Activated CD4-positive, alpha-beta T cell treated with anti-CD3 and anti-CD28 coated beads, Interleukin-2, Interleukin-6, amounts not matched to agents 100 ng/mL and 50 ng/mL, durations not matched to agents 16 hours and 8 hours (primary cell): ENCODE data around the gene REV3L.
"Not testable (repeated sequence)": the region's sequence is repeated elsewhere in the genome, so short reads cannot be mapped to it uniquely, and the experiment has no call there.

Experiments used
- DNase-seq: peaks from one replicate; pipeline ENCODE4 v3.0.0-alpha.2; 2020

REV3L gene

GRCh38 chr6:111494951-111495635 lies 12.1 kb upstream of the REV3L start:
- no peak for DNase-seq

GRCh38 chr6:111492499-111492898 lies 9.5 kb upstream of the REV3L start:
- no peak for DNase-seq

- DNase-seq = no peak
Observed at GRCh38 chr6:111490067-111490466, 7.0 kb upstream of the REV3L start.

DNA sequence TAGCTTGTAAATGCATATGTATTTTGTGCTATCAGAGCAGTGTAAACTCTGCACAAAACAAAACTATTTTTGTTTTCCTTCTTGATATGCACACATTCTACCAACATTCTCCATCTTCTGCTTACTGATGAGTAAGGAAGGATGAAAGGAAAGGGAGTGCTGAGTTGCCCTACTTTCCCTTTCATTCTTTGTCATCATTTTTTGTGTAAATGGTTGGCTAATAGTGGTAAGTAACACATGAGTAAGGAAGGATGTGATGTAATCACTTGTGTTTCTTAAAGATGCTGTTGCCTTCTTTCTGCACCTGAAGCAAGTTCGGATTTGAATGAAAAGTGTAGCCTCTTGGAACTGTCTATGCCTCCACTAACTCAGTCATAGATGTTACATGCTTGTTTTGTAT lies 4.6 kb upstream of the REV3L start:
- peak; percentile 86 for DNase-seq

DNA sequence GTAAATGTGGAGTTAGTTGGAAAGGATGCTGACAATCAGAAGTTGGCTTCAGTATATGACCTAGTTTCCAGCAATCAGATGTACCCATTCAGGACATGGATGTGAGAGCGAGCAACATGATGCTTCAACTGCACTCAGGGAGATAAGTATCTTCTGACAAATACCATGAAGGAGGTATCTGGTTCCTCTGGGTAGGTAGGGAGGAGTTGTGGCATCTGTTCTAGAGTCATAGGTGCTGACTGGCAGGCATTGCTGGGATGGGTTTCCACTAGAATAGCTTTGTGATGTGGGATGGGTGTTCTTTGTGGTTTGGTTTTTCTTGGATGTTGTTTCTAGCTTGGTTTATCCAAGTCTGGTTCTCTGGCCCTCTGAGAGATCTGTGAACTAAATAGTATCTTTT lies 3.9 kb upstream of the REV3L start:
- DNase-seq = peak; percentile 63

DNA sequence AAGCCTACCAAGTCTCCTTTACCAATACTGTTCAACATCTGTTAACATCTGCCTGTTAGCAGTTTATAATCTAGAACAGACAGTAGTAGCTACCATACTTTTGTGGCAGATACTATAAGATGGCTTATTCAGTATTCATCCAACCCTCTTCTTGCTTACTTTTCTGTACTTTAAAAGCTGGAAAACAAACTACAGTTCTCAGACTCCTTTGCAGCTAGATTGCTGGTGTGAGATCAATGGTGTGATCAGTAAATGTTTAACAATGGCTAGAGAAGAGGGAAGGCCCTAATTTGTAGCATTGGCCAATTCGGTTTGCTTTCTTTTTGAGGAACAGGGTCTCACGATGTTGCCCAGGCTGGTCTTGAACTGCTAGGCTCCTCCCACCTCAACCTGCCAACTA lies 3.5 kb upstream of the REV3L start:
- no peak for DNase-seq

GRCh38 chr6:111485342-111485741 lies 2.3 kb upstream of the REV3L start:
- no peak for DNase-seq

DNA sequence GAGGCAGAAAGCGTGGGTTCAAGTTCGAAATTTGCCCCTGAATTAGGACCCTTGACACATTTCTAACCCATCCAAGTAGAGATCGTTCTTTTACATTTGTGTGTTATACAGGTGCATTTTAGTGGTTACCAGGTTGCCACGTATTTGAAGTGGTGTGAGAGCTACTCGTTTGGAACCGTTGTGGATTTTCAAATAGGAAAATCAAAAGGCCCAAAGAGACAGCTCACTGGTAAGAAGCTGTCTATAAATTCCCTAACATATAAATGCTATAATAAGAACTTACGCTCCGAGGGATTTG lies 1.6 kb upstream of the REV3L start:
- peak; percentile 34 for DNase-seq

DNA sequence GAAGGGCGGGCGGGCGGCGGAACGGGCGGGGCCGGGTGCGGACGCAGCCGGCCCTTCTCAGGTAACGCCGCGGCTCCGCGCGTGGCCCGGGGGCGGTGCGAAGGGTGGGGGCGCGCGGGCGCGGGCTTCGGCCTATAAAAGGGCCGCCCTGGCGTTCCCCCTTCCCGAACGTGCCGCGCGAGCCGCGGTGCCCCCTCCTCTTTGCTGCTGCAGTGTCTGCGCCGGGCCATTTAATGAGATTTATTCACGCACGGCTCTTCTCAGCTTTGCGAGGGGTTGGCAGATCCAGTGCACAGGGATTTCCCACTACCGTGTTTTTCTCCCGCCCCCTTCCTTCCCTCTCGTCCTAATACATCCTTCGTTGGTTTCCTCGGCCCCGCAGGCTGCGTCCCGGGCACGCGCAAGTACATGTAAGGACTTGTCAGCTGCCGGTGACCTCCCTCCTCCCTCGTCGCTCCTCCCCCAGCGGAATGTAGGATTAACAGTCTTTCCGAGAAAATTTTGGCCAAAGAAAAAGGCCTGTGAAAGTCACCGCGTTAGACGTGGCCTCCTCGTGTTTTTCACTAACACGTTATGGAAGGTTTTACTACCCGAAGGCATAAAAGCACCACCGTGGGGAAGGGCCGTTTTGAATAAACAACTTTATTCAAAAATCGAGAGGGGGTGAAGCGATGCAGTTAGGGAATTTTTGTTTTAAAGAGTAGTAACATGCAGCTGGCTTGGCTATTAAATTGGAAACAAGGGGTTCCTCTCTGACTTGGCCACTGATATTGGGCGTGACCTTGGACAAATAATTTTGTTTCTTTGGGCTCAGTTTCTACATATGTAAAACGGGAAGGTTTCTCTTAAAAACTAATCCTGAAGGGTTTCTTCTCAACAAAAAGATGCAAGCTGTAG lies 966 bp upstream of the REV3L start:
- DNase-seq = peak; percentile 91

- peak; percentile 53 for DNase-seq
Observed at GRCh38 chr6:111482188-111482958, 645 bp downstream of the REV3L start.

DNA sequence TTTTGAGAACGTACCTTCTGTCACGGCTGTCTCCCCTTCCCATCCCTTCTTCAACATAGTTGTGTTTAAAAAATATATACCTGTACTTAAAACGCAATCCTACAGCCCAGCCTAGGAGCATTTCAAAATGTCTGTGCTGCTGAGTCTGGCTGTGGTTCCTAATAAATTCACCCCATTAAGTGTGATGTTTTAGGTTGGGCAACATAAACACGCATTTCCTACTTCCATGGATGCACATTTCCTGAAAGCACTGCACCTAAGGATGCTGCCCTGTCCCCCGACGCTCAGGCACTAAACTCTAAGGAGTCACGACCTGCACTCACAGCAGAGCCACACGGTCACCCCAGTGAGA lies 1.2 kb downstream of the REV3L start:
- no peak for DNase-seq

DNA sequence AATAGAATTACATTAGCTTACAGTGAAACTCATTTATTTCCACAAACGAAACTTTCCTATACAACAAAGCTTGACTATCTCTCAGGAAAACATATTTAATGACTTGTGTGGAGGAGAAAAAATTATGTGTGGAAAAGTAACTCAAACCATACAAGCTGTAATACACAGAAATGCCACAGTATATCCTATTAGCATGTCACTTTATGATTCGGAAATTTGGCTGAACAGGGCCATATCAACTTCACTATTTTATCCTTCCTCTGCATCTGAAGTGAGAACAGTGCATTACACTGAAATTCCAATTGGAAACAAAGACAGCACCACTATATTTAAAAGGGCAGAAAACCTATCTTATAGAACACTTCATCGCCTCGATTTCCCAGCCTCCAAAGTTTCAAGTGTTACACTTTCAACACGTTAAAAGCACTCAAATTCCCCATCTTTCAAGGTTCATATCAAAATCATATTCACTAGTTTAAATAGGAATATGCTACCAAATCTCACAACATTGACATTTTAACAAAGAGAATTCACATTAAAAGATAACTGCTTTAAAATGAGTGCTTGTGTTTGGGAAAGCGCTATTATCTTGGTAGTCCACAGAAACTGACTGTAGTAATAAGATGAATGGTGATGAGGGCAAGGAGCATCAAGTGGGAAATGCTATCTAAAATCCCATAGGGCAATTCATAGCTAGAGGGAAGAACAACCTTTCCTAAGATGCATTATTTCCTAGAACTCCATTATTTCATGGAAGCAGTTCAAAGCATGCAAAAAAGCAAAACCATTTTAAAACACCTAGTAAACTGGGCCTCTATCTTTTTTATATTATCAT lies 1.8 kb downstream of the REV3L start:
- DNase-seq = no peak

- peak; percentile 44 for DNase-seq
Observed at GRCh38 chr6:111478749-111479148, 4.3 kb downstream of the REV3L start.

GRCh38 chr6:111478064-111478476 lies 4.9 kb downstream of the REV3L start:
- no peak for DNase-seq

DNA sequence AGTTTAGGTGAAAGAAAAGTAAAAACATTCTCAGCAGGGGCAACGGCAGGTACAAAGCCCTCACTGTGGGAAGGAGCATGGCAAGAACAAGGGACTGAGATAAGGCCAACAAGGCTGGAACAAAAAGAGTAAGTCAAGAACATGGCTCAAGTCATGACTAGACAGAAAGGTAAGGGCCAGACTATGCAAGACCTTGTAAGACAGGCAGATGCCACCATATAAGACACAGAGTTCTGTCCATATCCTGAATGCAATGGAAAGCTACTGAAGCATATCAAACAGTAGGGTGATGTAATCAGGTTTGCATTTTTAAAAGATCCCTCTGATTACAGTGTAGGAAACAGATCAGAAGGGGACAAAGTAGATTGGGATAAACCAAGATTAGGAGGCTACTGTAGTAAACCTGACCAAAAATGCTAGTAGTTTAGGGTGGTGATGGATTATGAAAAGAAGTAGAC lies 5.5 kb downstream of the REV3L start:
- DNase-seq = no peak

GRCh38 chr6:111476061-111476460 lies 7.0 kb downstream of the REV3L start:
- not testable (repeated sequence) for DNase-seq

- DNase-seq = no peak
Observed at GRCh38 chr6:111474771-111475170, 8.2 kb downstream of the REV3L start.

GRCh38 chr6:111474106-111474505 lies 8.9 kb downstream of the REV3L start:
- no peak for DNase-seq

DNA sequence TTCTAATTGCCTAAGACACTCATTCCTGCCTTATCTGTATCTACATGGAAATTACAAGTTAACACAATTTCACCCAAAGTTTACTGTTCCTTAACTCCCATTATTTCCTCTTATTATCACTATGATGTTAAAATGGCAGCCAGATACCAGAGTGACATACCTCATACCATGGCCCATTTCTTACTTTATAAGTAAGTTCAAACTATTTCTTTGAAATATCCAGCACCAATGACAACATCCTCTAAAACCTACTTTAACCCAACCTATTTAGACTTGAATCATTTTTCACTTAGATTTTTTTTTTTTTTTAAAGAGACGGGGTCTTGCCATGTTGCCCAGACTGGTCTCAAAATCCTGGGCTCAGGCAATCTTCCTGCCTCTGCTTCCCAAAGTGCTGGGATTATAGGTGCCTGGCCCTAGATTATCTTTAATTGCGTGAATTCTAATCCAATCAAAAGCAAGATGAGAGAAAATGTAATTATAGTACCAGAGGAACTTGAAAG lies 10.0 kb downstream of the REV3L start:
- DNase-seq = no peak

DNA sequence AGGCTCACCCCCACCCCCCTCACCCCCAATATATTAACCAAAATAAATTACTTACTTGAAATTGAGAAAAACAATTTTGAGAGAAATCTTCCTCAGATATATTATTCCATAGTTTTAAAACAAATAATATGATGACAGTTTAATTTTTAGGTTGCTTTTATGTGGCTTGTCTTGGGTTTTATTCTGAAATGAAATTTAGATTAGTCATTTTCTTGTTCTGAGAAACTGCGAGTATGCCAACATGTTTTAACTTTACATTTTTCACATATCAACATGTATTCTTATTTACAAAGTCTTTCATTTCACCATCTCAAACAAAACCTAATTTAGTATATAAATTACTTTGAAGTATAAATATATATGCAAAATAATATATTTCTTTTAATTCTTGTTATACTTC lies 11.1 kb downstream of the REV3L start:
- DNase-seq = no peak

DNA sequence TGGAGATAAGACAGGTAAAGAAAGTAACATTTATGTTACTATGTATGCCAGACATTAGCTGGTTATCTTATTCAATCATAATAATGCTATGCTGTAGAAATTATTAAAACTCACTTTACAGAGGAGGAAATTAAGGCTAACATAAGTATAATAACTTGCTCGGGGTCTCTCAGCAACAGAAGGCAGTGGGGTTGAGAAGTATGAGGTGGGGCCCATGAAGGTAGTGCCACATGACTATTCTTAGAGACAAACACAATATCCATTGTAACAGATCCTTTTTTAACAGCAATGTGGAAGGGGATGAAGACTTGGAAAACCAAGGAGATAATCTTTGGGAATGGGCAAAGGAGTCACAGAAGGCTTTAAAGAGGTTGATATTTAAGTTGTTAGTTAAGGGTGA lies 11.5 kb downstream of the REV3L start:
- DNase-seq = no peak

- DNase-seq = no peak
Observed at GRCh38 chr6:111470991-111471390, 12.0 kb downstream of the REV3L start.

DNA sequence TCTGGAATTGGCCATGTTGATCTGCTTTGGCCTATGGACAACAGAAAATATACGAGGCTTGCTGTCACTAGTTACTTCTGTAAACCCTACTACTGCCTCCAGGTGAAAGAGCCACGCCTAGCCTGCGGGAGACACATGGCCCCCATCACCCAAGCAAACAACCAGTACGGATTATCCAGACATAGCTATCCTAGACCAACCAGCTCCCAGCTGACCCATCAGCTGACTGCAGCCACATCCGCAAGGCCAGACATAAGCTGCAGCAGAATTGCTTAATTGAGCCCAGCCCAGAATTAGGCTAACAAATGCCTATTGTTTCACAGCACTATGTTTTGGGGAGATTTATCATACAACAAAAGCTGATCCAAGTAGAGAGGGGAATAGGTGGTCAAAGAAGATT lies 13.5 kb downstream of the REV3L start:
- DNase-seq = no peak
